Lower lobe of right lung (tissue), 2 donors: ENCODE measurements around the gene STAB1. TPM values are rescaled to one million over a fixed set of nuclear protein-coding genes. Genes with fewer than 3 reads are reported as not detected.

Experiments used
- ATAC-seq, 2 donors: fragments of 200-7000 bp; cut with Tn5 transposase; one replicate each; pipeline ENCODE4 v1.9.1; 2020 to 2022; ENCODE audit warnings: mild to moderate bottlenecking in 2 of 2, moderate library complexity in 2 of 2
- DNase-seq: peaks from one replicate; pipeline ENCODE4 v3.0.0-alpha.2; 2020
- H3K27ac ChIP-seq: fragments of 200-600 bp; one replicate; pipeline ENCODE4 v1.8.0; 2022
- H3K27me3 ChIP-seq: fragments of 200-600 bp; one replicate; pipeline ENCODE4 v1.8.0; 2022; ENCODE audit warnings: low read depth
- H3K36me3 ChIP-seq: fragments of 200-600 bp; one replicate; pipeline ENCODE4 v1.8.0; 2022; ENCODE audit warnings: mild to moderate bottlenecking
- H3K4me1 ChIP-seq: fragments of 200-600 bp; one replicate; pipeline ENCODE4 v1.8.0; 2022
- H3K4me3 ChIP-seq: fragments of 200-600 bp; one replicate; pipeline ENCODE4 v1.8.0; 2022; ENCODE audit warnings: mild to moderate bottlenecking
- H3K9me3 ChIP-seq: fragments of 200-600 bp; one replicate; pipeline ENCODE4 v1.8.0; 2022
- intact Hi-C: fragments of 100-400 bp; cut with DNase I; formaldehyde crosslinking; loops from one replicate; pipeline ENCODE4 v1.11.0; 2022
- total RNA-seq: library from RNA; stranded (reverse); fragmentation: NEBNext Ultra II Directional; extraction: Animal tissue kit (Norgen Biotek cat#: 25700); gene quantifications from one replicate; pipeline ENCODE4 v1.2.1, GENCODE V29; 2021
- TF ChIP-seq, protein P1 (sequence below): fragments of 200-600 bp; IDR thresholded peaks from one replicate; pipeline ENCODE4 v1.8.0; 2022; ENCODE audit warnings: antibody characterized with exemption, mild to moderate bottlenecking
- donor health status: DM: no; HTN: yes; CAD: no; lungs with severe emphysema.

STAB1 gene
- total RNA-seq, 1 donor from 2014 or later = 133 TPM

DNA sequence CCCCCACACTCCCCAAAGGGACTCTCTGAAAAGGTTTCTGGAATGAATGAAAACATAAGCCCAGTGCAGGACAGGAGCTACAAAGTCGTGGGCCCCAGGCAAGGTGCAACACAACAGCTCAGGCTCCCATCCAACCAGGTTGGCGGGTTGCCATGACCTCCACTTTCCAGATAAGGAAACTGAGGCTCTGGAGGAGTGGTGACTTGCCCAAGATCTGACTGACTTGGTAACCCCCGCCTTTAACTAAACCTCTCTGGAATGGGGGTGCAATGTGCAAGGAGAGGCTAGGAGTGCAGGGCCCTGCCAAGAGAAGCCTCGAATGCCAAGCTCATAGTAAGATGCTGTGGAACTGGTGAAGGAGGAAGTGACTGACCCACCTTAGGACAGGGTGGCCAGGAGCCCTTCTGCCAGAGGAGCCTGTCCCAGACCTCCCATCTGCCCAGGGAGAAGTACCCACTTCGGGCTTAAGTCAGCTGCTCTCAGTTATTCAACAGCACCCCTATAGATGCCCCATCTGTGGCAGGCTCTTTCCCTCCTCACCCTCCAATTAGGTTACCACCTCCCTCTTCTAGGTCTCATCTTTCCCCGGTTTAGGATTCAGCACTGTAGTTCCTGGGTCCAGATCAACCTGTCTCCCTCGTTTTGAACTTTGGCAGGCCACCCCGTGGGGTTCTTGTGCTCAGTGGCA, 40.7 kb upstream of the STAB1 start:
- Histone ChIP-seq H3K27me3 (no peaks in the 10 kb centered on the region), H3K27ac (peak overlapping the region; percentile 92), H3K9me3 (no peaks in the 10 kb centered on the region), H3K4me1 (peaks cover 42% of the 10 kb centered on the region), H3K36me3 (peaks cover 20% of the 10 kb centered on the region), H3K4me3 (peak overlapping the region; percentile 74)
- intact Hi-C loops = no loop called here
- ATAC-seq = peak in 1 of 2 donors; percentile 0
- DNase-seq = no peak
- TF ChIP-seq, protein P1, sequence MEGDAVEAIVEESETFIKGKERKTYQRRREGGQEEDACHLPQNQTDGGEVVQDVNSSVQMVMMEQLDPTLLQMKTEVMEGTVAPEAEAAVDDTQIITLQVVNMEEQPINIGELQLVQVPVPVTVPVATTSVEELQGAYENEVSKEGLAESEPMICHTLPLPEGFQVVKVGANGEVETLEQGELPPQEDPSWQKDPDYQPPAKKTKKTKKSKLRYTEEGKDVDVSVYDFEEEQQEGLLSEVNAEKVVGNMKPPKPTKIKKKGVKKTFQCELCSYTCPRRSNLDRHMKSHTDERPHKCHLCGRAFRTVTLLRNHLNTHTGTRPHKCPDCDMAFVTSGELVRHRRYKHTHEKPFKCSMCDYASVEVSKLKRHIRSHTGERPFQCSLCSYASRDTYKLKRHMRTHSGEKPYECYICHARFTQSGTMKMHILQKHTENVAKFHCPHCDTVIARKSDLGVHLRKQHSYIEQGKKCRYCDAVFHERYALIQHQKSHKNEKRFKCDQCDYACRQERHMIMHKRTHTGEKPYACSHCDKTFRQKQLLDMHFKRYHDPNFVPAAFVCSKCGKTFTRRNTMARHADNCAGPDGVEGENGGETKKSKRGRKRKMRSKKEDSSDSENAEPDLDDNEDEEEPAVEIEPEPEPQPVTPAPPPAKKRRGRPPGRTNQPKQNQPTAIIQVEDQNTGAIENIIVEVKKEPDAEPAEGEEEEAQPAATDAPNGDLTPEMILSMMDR = no peak

DNA sequence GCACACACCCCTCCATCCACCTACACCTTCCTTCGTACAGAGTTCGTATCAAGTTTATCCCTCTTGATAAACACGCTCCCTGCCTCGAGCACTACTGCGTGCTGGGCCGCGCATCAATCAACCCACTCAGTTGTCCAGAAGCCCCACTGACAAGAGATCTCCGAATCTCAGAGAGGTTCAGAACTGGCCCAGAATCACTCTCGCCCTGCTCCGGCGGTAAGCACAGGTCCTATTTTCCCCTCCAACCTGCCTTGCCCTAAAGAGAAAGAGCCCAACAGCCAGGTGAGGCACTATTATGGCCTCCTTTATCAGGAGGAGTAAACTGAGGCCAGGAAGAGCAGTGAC, 40.2 kb upstream of the STAB1 start:
- intact Hi-C loops = no loop called here
- H3K27ac ChIP-seq = peak overlapping the region; percentile 92
- ATAC-seq = peak; percentile 0 to 3

DNA sequence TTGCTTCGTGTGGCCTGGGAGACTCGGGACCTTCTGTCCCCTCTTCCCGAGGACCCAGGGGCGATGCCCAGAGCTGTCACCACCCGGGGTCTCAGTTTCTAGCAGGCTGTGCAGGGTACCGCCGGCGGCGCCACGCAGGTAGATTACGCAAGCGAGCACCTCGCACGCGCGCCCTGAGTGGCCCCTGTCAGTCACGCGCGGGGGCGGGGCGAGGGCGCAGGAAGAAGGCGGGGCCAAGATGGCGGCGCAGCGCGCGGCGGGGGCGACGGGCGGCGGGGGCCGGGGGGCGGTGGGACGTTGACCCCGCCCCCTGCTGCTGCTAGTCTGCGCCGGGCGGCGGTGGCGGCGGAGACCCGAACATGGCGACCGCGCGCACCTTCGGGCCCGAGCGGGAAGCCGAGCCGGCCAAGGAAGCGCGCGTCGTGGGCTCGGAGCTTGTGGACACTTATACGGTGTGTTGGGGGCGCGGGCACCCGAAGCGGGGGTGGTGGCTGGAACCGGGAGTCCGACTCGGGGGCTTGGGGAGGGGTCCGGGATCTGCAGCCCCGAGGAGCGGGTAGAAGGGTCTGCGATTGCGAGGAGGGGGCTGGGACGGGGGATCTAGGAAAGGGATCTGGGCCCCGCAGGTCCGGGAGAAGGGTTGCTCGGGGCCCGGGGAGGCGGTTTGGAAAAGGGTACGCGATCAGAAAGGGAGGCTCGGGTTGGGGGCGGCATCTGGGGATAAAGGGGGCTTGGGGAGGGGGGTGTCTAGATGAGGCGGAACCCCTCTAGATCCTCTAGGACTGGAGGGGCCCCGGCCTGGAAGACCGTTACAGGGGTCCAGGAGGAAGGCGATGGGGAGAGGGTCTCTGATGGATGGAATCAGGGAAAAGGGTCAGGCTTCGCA, 39.6 kb upstream of the STAB1 start, which contains the start of gene NISCH:
Gene NISCH (plus strand): TSS at position 322 of the 886 bp plus-strand sequence. CDS start 38 bp downstream, at position 360.
- Histone ChIP-seq H3K36me3 (peaks cover 31% of the 10 kb centered on the region), H3K27ac (peak within 1 kb of the TSS; percentile 92), H3K4me3 (peak within 1 kb of the TSS; percentile 74), H3K9me3 (no peaks in the 10 kb centered on the region), H3K27me3 (no peaks in the 10 kb centered on the region), H3K4me1 (peaks cover 33% of the 10 kb centered on the region)
- TF ChIP-seq, protein P1 = no peak
- intact Hi-C loops = no loop called here
- ATAC-seq (peak; percentile 92 to 93), DNase-seq (peak; percentile 94)

More for the DNA sequence above, 40.2 kb upstream of the STAB1 start:
- Histone ChIP-seq H3K9me3 (no peaks in the 10 kb centered on the region), H3K27me3 (no peaks in the 10 kb centered on the region), H3K4me3 (peak overlapping the region; percentile 74), H3K36me3 (peaks cover 25% of the 10 kb centered on the region), H3K4me1 (peaks cover 38% of the 10 kb centered on the region)
- DNase-seq = no peak
- TF ChIP-seq, protein P1 = no peak

DNA sequence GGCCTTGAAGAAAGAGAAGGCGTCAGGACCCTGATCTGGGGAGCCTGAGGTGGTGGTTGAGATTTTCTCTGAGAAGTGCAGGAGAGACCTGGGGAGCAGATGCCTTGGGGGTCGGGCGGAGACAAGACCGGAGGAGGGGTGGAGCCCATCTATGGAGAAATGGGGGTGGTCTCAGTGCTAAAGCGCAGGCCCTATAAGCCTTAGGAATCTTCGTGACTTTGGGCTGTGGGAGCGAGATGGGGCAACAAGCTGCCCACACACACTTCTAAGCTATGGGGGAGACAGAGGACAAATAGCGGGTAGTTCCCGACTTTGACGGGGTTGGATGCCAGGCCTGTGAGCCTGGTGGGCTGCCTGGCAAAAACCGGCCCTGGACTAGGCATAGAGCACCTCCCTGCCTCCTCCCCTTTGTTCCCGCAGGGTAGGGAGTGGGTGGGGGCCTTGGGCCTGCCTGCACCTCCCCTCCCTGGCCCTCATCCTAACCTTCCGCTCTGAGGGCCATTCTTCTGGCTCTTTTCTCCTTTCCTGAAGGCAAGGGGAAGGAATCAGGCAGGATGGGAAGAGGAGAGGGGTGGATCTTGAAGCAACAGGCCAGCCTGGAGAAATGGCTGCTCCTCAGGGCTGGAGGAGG, 38.9 kb upstream of the STAB1 start:
- ATAC-seq (peak; percentile 35 to 39), DNase-seq (no peak)
- peaks cover 33% of the 10 kb centered on the region for H3K4me1 ChIP-seq

DNA sequence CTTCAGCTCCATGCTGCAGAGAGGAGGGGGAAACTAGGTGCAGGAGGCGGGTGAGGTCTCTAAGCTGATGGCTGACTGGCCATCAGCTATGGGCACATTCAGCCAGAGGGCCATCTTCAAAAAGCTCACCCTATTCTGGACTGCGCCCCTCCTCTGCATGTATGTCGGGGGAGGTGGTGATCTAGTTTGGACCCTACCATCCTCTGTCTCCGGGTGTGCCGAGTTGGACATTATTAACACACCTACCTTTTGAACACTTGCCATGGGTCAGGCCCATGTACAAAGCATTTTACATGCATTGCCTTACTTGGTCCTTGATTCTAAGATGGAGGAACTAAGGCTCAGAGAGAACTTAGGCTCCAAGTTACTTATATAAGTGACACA, 38.3 kb upstream of the STAB1 start:
- intact Hi-C loops = no loop called here
- Histone ChIP-seq H3K4me1 (peaks cover 33% of the 10 kb centered on the region), H3K9me3 (no peaks in the 10 kb centered on the region), H3K36me3 (peaks cover 44% of the 10 kb centered on the region), H3K27me3 (no peaks in the 10 kb centered on the region), H3K27ac (peak overlapping the region; percentile 92), H3K4me3 (peak overlapping the region; percentile 74)
- ATAC-seq (no peak), DNase-seq (no peak)
- TF ChIP-seq, protein P1 = no peak

More for the DNA sequence above, 38.9 kb upstream of the STAB1 start:
- Histone ChIP-seq H3K4me3 (peak overlapping the region; percentile 74), H3K9me3 (no peaks in the 10 kb centered on the region), H3K27me3 (no peaks in the 10 kb centered on the region), H3K27ac (peak overlapping the region; percentile 92), H3K36me3 (peaks cover 39% of the 10 kb centered on the region)
- intact Hi-C loops = no loop called here
- TF ChIP-seq, protein P1 = no peak
